Measurements from ENCODE around the gene SIGLECL1. TPM values are rescaled to one million over a fixed set of nuclear protein-coding genes. Genes with fewer than 3 reads are reported as not detected.
"Not testable (repeated sequence)": the region's sequence is repeated elsewhere in the genome, so short reads cannot be mapped to it uniquely, and the experiment has no call there.

The SIGLECL1 gene
- total RNA-seq, 1 donor from 2014 or later = not detected

GRCh38 chr19:51224163-51224641 lies 26.7 kb upstream of the SIGLECL1 start:
- DNase-seq (ENCODE audit: low read depth) (no peak), FAIRE-seq (no peak)
- no peaks in the 10 kb centered on the region for H3K27me3 ChIP-seq (ENCODE audit: control insufficient read depth, insufficient read depth, low read length)
- H3K36me3 ChIP-seq (ENCODE audit: control insufficient read depth, insufficient read depth, low read length) = no peaks in the 10 kb centered on the region
- TF ChIP-seq CTCF (IDR thresholded peaks at IDR 0.05; ENCODE audit: insufficient read depth, low read length, severe bottlenecking) = no peak
- no peak overlapping the region for H3K4me3 ChIP-seq (ENCODE audit: low read depth, low read length)

- not testable (repeated sequence) for FAIRE-seq; H3K36me3 ChIP-seq (ENCODE audit: control insufficient read depth, insufficient read depth, low read length); DNase-seq (ENCODE audit: low read depth); H3K4me3 ChIP-seq (ENCODE audit: low read depth, low read length); H3K27me3 ChIP-seq (ENCODE audit: control insufficient read depth, insufficient read depth, low read length)
Measured at GRCh38 chr19:51224898-51225393, 25.9 kb upstream of the SIGLECL1 start, which contains the start of gene CD33. Gene CD33, plus strand, starts transcription at chr19:51225080. Its CDS starts 39 bp downstream, at chr19:51225119.

- FAIRE-seq = peak; percentile 28
- H3K27me3 ChIP-seq (ENCODE audit: control insufficient read depth, insufficient read depth, low read length) = no peaks in the 10 kb centered on the region
- no peak for DNase-seq (ENCODE audit: low read depth)
- no peaks in the 10 kb centered on the region for H3K36me3 ChIP-seq (ENCODE audit: control insufficient read depth, insufficient read depth, low read length)
- no peak overlapping the region for H3K4me3 ChIP-seq (ENCODE audit: low read depth, low read length)
- TF ChIP-seq CTCF (IDR thresholded peaks at IDR 0.05; ENCODE audit: insufficient read depth, low read length, severe bottlenecking) = no peak
Measured at GRCh38 chr19:51226067-51226466, 24.8 kb upstream of the SIGLECL1 start.

GRCh38 chr19:51227326-51227725 lies 23.6 kb upstream of the SIGLECL1 start:
- Histone ChIP-seq H3K4me3 (ENCODE audit: low read depth, low read length) (no peak overlapping the region), H3K36me3 (ENCODE audit: control insufficient read depth, insufficient read depth, low read length) (no peaks in the 10 kb centered on the region), H3K27me3 (ENCODE audit: control insufficient read depth, insufficient read depth, low read length) (no peaks in the 10 kb centered on the region)
- FAIRE-seq (no peak), DNase-seq (ENCODE audit: low read depth) (no peak)
- TF ChIP-seq CTCF (IDR thresholded peaks at IDR 0.05; ENCODE audit: insufficient read depth, low read length, severe bottlenecking) = no peak

GRCh38 chr19:51227966-51228365 lies 22.9 kb upstream of the SIGLECL1 start:
- FAIRE-seq (no peak), DNase-seq (ENCODE audit: low read depth) (no peak)
- TF ChIP-seq CTCF (IDR thresholded peaks at IDR 0.05; ENCODE audit: insufficient read depth, low read length, severe bottlenecking) = no peak
- no peaks in the 10 kb centered on the region for H3K27me3 ChIP-seq (ENCODE audit: control insufficient read depth, insufficient read depth, low read length)
- no peak overlapping the region for H3K4me3 ChIP-seq (ENCODE audit: low read depth, low read length)
- H3K36me3 ChIP-seq (ENCODE audit: control insufficient read depth, insufficient read depth, low read length) = no peaks in the 10 kb centered on the region

GRCh38 chr19:51240866-51241265 lies 10.0 kb upstream of the SIGLECL1 start:
- no peak for DNase-seq (ENCODE audit: low read depth)
- no peak for FAIRE-seq
- no peaks in the 10 kb centered on the region for H3K27me3 ChIP-seq (ENCODE audit: control insufficient read depth, insufficient read depth, low read length)
- H3K36me3 ChIP-seq (ENCODE audit: control insufficient read depth, insufficient read depth, low read length) = no peaks in the 10 kb centered on the region
- no peak overlapping the region for H3K4me3 ChIP-seq (ENCODE audit: low read depth, low read length)
- TF ChIP-seq CTCF (IDR thresholded peaks at IDR 0.05; ENCODE audit: insufficient read depth, low read length, severe bottlenecking) = no peak

Measured in bronchial epithelial cell (primary cell).